Keratinocyte (primary cell): ENCODE results near the gene ZNF416.

ENCODE experiments used
- CTCF ChIP-seq, 3 experiments: IDR thresholded peaks in 1 of 3; conservative IDR thresholded peaks in 1 of 3; optimal IDR thresholded peaks in 1 of 3; 2 replicates in 2 of 3; 3 replicates in 1 of 3; pipeline versions ENCODE3 to v1.5.1; 2011; ENCODE audit warnings: low read length in 3 of 3, mild to moderate bottlenecking in 3 of 3, moderate library complexity in 2 of 3, control low read depth in 1 of 3, inconsistent platforms in 1 of 3; ENCODE audit not compliant: insufficient read depth in 2 of 3; ENCODE audit errors: extremely low read depth in 1 of 3
- EZH2 ChIP-seq: IDR thresholded peaks from one replicate; pipeline ENCODE4 v1.6.1; 2012; ENCODE audit warnings: inconsistent platforms, mild to moderate bottlenecking, low read length, moderate library complexity

- TF ChIP-seq CTCF (optimal IDR thresholded peaks at IDR 0.05 in 1 of 3, IDR thresholded peaks at IDR 0.05 in 1 of 3, conservative IDR thresholded peaks at IDR 0.05 in 1 of 3; ENCODE audit: extremely low read depth in 1 of 3, insufficient read depth in 2 of 3, low read length in 3 of 3) (no peak), EZH2 (no peak)
These were observed 44.4 kb upstream of the ZNF416 start for GRCh38 chr19:57623091-57623490.
